OCI-LY7 (cell line): ENCODE results near the gene GPC3. TPM values are rescaled to one million over a fixed set of nuclear protein-coding genes. Genes with fewer than 3 reads are reported as not detected.

ENCODE experiments used
- BruUV-seq: library from RNA; stranded (reverse); fragments of 400-500 nt; replicated peaks from 2 replicates; lab custom pipeline; 2021; lab: Mats Ljungman, UMichigan
- CTCF ChIA-PET: fragments of 300-600 bp; sonication (Branson Sonifier 250); formaldehyde crosslinking; loops from one replicate; lab custom pipeline; 2022; ENCODE audit warnings: antibody characterized with exemption; ENCODE audit not compliant: unreplicated experiment; lab: Charles Lee
- POLR2A ChIA-PET: fragments of 300-600 bp; sonication (Branson Sonifier 250); formaldehyde crosslinking; loops from one replicate; lab custom pipeline; 2022; ENCODE audit warnings: antibody characterized with exemption; lab: Charles Lee
- DNase-seq: peaks from one replicate; pipeline ENCODE4 v3.0.0-alpha.2; 2015; ENCODE audit warnings: low spot score
- H2AFZ ChIP-seq: fragments of 200-600 bp; sonication (generic), shearing (Covaris generic); 2 replicates; pipeline ENCODE4 v1.6.1; 2014; ENCODE audit warnings: mild to moderate bottlenecking, antibody characterized with exemption, low read length, moderate library complexity
- H3K27ac ChIP-seq: fragments of 200-600 bp; sonication (generic); 2 replicates; pipeline ENCODE4 v1.5.1; 2014; ENCODE audit warnings: mixed run types, low read depth, mild to moderate bottlenecking, moderate library complexity, low read length, inconsistent platforms; ENCODE audit not compliant: poor library complexity, severe bottlenecking
- H3K36me3 ChIP-seq: fragments of 200-600 bp; sonication (generic); 2 replicates; pipeline ENCODE4 v1.6.1; 2014; ENCODE audit warnings: mild to moderate bottlenecking, antibody characterized with exemption, low read length, moderate library complexity, mixed read lengths; ENCODE audit not compliant: insufficient read depth
- H3K4me1 ChIP-seq: fragments of 200-600 bp; sonication (generic); 2 replicates; pipeline ENCODE4 v1.5.1; 2014; ENCODE audit warnings: mild to moderate bottlenecking, low read length; ENCODE audit not compliant: insufficient read depth, poor library complexity, severe bottlenecking
- H3K4me2 ChIP-seq: fragments of 200-600 bp; sonication (generic); 2 replicates; pipeline ENCODE4 v1.6.1; 2014; ENCODE audit warnings: mild to moderate bottlenecking, low read length
- H3K4me3 ChIP-seq: fragments of 200-600 bp; sonication (generic); 2 replicates; pipeline ENCODE4 v1.5.1; 2014; ENCODE audit warnings: mild to moderate bottlenecking, low read depth, low read length; ENCODE audit not compliant: poor library complexity, severe bottlenecking
- H3K79me2 ChIP-seq: fragments of 200-600 bp; sonication (generic); 2 replicates; pipeline ENCODE4 v1.6.1; 2016; ENCODE audit warnings: low read depth, mild to moderate bottlenecking, low read length, moderate library complexity, mixed read lengths; ENCODE audit not compliant: insufficient read depth
- H3K9me2 ChIP-seq: fragments of 200-600 bp; sonication (generic); 2 replicates; pipeline ENCODE4 v1.6.1; 2016; ENCODE audit warnings: mild to moderate bottlenecking, low read length, mixed read lengths; ENCODE audit not compliant: insufficient read depth
- H3K9me3 ChIP-seq: fragments of 200-600 bp; sonication (generic); 2 replicates; pipeline ENCODE4 v1.6.1; 2014; ENCODE audit warnings: mild to moderate bottlenecking, mixed run types, low read length, mixed read lengths
- H4K20me1 ChIP-seq: fragments of 200-600 bp; sonication (generic); 2 replicates; pipeline ENCODE4 v1.6.1; 2014; ENCODE audit warnings: mild to moderate bottlenecking, antibody characterized with exemption, low read length, moderate library complexity, mixed read lengths; ENCODE audit not compliant: insufficient read depth
- EZH2phosphoT487 ChIP-seq: fragments of 200-600 bp; sonication (generic); IDR thresholded peaks from 2 replicates; pipeline ENCODE4 v1.6.1; 2018; ENCODE audit warnings: low read depth, borderline replicate concordance, mild to moderate bottlenecking, mixed run types, antibody characterized with exemption, low read length, moderate library complexity, mixed read lengths
- intact Hi-C: fragments of 100-400 bp; cut with micrococcal nuclease; formaldehyde crosslinking; loops from one replicate; pipeline ENCODE4 v1.10.0; 2022; ENCODE audit not compliant: unreplicated experiment
- total RNA-seq, 2 experiments: library from RNA; depleted of rRNA in 1 of 2; stranded (reverse); fragments of >200 nt in 1 of 2; shearing (Covaris generic) in 1 of 2; gene quantifications; 2 replicates each; pipeline ENCODE4 v1.2.3, GENCODE V29; 2014 to 2022
- TF ChIP-seq, protein P1 (sequence below): fragments of 200-600 bp; sonication (generic); conservative IDR thresholded peaks from 2 replicates; pipeline ENCODE4 v1.5.1; 2014; ENCODE audit warnings: mild to moderate bottlenecking, antibody characterized with exemption, low read length, moderate library complexity, mixed read lengths

The GPC3 gene
- total RNA-seq, 2 experiments from 2014 or later: not detected

DNA sequence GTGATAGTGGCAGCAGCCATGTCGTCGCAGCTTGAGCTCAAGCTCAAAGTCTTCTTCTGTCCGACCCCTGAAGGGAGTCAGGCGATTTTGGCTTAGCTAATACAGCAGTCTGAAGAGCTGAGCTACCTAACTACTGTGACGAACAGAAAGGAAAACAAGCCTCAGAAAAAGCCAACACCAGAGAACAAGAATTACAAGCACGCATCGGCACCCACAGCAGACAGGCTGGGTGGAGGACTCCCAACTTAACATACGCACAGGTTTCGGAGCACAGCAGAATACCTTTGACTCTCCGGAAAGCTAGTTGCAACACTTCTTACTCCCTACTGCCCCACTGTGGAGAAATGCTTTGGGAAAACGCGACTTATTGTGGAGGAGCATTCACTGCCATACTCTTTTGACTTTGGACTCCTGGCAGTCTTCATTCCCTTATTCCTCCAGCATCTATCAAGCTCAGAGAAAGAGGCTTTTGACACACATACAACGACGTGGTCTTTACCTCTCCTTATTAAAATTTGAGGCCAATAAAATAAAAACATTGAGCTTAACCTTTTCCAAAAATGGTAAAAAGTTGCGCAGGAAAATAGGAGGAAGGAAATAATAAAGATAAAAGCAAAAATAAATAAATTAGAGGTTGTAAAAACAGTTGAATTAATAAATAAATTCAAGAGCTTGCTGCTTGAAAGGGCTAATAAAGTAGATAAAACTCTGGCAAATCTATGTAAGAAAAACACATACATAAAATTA is 41.3 kb upstream of the GPC3 start:
- no peaks in the 10 kb centered on the region for H3K36me3 ChIP-seq
- H3K9me3 ChIP-seq: no peaks in the 10 kb centered on the region
- H3K27ac ChIP-seq: no peak overlapping the region
- intact Hi-C loops: no loop called here
- no peaks in the 10 kb centered on the region for H3K4me1 ChIP-seq
- POLR2A ChIA-PET: no interaction called here
- no peak for TF ChIP-seq EZH2phosphoT487
- TF ChIP-seq, protein P1, sequence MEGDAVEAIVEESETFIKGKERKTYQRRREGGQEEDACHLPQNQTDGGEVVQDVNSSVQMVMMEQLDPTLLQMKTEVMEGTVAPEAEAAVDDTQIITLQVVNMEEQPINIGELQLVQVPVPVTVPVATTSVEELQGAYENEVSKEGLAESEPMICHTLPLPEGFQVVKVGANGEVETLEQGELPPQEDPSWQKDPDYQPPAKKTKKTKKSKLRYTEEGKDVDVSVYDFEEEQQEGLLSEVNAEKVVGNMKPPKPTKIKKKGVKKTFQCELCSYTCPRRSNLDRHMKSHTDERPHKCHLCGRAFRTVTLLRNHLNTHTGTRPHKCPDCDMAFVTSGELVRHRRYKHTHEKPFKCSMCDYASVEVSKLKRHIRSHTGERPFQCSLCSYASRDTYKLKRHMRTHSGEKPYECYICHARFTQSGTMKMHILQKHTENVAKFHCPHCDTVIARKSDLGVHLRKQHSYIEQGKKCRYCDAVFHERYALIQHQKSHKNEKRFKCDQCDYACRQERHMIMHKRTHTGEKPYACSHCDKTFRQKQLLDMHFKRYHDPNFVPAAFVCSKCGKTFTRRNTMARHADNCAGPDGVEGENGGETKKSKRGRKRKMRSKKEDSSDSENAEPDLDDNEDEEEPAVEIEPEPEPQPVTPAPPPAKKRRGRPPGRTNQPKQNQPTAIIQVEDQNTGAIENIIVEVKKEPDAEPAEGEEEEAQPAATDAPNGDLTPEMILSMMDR: no peak
- CTCF ChIA-PET: no interaction called here
- BruUV-seq: no TSS peak
- DNase-seq: no peak
- H3K79me2 ChIP-seq: no peaks in the 10 kb centered on the region
- H3K9me2 ChIP-seq: no peaks in the 10 kb centered on the region
- no peak overlapping the region for H3K4me3 ChIP-seq
- no peak overlapping the region for H2AFZ ChIP-seq
- H4K20me1 ChIP-seq: no peaks in the 10 kb centered on the region
- H3K4me2 ChIP-seq: no peak overlapping the region

DNA sequence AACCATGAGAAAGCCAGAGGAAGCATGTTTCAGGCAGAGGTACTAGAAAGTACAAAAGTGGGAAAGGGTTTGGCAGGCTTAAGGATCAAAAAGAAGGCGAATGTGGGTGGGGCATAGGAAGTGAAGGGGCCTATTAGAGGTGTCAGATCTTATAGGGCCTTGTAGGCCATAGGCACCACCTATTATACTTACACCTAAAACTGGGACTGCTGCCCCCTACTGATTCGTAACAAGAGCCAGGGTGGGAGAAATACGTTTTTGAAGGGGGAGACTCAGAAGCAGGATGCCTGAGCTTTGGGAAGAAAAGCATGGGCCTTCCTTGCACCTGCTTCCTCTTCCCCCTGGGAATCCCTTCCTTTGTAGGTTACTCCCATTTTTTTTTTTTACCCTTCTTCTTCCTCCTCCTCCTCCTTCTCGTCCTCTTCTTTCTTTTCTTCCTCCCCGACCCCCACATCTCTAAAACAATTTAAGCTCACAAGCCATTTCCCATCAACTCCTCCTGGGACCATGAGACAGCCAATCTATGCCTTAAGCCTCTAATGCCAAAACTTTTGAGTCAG is 40.7 kb upstream of the GPC3 start:
- no peak for DNase-seq
- H2AFZ ChIP-seq: no peak overlapping the region
- BruUV-seq: no TSS peak
- no peak overlapping the region for H3K27ac ChIP-seq
- H3K9me3 ChIP-seq: no peaks in the 10 kb centered on the region
- no peaks in the 10 kb centered on the region for H3K4me1 ChIP-seq
- no peaks in the 10 kb centered on the region for H3K36me3 ChIP-seq
- no peaks in the 10 kb centered on the region for H3K9me2 ChIP-seq
- H3K4me2 ChIP-seq: no peak overlapping the region
- no peak overlapping the region for H3K4me3 ChIP-seq
- TF ChIP-seq, protein P1: 0 out of 2 replicates have a peak, but pooled peaks have one; percentile 14
- no peak for TF ChIP-seq EZH2phosphoT487
- intact Hi-C loops: no loop called here
- CTCF ChIA-PET: no interaction called here
- no peaks in the 10 kb centered on the region for H3K79me2 ChIP-seq
- POLR2A ChIA-PET: no interaction called here
- H4K20me1 ChIP-seq: no peaks in the 10 kb centered on the region

DNA sequence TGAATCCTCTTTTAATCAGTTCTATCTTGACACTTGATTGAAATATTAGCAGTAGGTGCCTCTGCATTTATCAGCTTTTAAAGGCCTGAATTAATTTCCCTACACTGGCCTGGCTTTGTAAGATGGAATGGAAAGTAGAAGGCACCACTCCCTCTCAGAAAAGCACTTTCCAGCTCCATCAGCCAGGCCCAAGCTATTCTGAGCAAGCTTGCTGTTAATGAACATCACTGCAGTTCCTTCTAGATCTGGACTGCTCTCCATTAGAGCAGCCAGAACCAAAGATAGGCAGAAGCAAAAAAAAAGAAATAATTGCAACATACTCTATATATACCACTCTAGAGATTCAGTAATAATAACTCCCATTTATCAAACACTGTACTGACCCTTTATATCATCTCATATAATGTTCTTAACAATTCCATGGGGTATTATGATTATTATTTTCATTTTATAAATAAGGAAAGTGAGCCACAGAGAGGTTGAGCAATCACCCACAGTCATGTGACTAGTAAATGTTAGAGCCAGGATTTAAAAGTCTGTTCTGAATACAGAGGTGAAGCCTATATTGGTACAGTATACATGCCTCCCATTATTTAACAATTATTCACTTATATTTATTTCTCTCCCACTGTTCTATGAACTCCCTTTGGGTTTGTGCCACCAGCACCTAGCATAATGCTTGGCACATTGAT is 39.4 kb upstream of the GPC3 start:
- Histone ChIP-seq H3K9me3 (no peaks in the 10 kb centered on the region), H3K27ac (no peak overlapping the region), H3K36me3 (no peaks in the 10 kb centered on the region), H3K79me2 (no peaks in the 10 kb centered on the region), H3K9me2 (no peaks in the 10 kb centered on the region), H3K4me1 (no peaks in the 10 kb centered on the region), H3K4me2 (no peak overlapping the region), H4K20me1 (no peaks in the 10 kb centered on the region), H2AFZ (no peak overlapping the region), H3K4me3 (no peak overlapping the region)
- TF ChIP-seq EZH2phosphoT487: no peak
- TF ChIP-seq, protein P1: no peak
- intact Hi-C loops: no loop called here
- BruUV-seq: no TSS peak
- DNase-seq: no peak
- POLR2A ChIA-PET: no interaction called here
- CTCF ChIA-PET: no interaction called here
